ENCODE measurements around the gene SH3RF3. TPM values are rescaled to one million over a fixed set of nuclear protein-coding genes. Genes with fewer than 3 reads are reported as not detected.

The SH3RF3 gene
- polyA plus RNA-seq, 1 of the 3 experiments (the other 2 are of a cell fraction): 1.9 TPM

DNA sequence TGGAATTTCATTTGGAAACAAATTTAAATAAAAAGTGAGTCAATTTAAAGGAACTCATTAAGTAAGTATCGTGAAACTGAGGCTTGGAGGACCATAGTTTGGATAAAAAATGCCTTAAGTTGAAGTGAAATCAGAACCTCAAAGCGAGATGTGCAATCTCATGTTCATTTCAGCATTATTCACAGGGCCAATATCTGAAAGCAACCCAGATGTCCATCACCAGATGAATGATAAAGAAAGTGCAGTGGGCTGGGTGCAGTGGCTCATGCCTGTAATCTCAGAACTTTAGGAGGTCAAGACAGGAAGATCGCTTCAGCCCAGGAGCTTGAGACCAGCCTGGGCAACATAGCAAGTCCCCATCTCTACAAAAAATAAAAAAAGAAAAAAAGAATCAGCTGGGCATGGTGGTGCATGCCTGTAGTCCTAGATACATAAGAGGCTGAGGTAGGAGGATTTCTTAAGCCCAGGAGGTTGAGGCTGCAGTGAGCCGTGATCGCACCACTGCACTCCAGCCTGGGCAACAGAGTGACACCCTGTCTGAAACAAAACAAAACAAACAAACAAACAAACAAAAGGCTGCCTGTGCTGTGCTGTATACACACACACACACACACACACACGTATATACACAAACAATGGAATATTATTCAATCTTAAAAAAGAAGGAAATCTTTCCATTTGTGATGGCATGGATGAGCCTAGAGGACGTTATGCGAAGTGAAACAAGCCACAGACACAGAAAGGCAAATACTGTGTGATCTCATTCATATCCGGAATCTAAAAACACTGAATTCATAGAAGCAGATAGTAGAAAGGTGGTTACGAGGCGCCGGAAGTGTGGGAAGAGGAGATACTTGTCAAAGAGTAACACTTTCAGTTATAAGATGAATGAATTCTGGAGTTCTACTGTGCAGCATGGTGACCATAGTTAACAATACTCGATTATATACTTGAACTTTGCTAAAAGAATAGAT lies 14.5 kb downstream of the SH3RF3 start:
- Histone ChIP-seq H3K79me2 (ENCODE audit: insufficient read depth) (peaks cover 65% of the 10 kb centered on the region), H3F3A (replicated peaks; ENCODE audit: insufficient read depth) (no peaks in the 10 kb centered on the region), H3K9me2 (no peaks in the 10 kb centered on the region), H3K9ac (no peak overlapping the region), H3K4me2 (no peak overlapping the region), H3K9me3 (no peaks in the 10 kb centered on the region), H3K36me3 (replicated peaks in 1 of 2; ENCODE audit: control insufficient read depth in 1 of 2, insufficient read depth in 2 of 2, low read length in 1 of 2) (no peaks in the 10 kb centered on the region), H3K27ac (ENCODE audit: low read depth in 2 of 2, low read length in 1 of 2) (no peak overlapping the region), H3K4me3 (ENCODE audit: low read depth in 2 of 2, low read length in 1 of 2) (no peak overlapping the region), H3K27me3 (ENCODE audit: insufficient read depth) (no peaks in the 10 kb centered on the region), H4K20me1 (ENCODE audit: insufficient read depth) (peaks cover 58% of the 10 kb centered on the region), H2AFZ (ENCODE audit: low read depth) (no peak overlapping the region), H3K4me1 (ENCODE audit: control insufficient read depth in 1 of 2, insufficient read depth in 2 of 2, low read depth in 1 of 2, low read length in 1 of 2) (peaks cover 0 to 11% of the 10 kb centered on the region in 2 experiments; a peak in 2 of 4 replicates)
- no peak for DNase-seq
- TF ChIP-seq RXRA (IDR thresholded peaks at IDR 0.05; ENCODE audit: borderline replicate concordance, low read depth): no peak
- TF ChIP-seq, protein P1, sequence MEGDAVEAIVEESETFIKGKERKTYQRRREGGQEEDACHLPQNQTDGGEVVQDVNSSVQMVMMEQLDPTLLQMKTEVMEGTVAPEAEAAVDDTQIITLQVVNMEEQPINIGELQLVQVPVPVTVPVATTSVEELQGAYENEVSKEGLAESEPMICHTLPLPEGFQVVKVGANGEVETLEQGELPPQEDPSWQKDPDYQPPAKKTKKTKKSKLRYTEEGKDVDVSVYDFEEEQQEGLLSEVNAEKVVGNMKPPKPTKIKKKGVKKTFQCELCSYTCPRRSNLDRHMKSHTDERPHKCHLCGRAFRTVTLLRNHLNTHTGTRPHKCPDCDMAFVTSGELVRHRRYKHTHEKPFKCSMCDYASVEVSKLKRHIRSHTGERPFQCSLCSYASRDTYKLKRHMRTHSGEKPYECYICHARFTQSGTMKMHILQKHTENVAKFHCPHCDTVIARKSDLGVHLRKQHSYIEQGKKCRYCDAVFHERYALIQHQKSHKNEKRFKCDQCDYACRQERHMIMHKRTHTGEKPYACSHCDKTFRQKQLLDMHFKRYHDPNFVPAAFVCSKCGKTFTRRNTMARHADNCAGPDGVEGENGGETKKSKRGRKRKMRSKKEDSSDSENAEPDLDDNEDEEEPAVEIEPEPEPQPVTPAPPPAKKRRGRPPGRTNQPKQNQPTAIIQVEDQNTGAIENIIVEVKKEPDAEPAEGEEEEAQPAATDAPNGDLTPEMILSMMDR (IDR thresholded peaks at IDR 0.05): no peak
- no peak for TF ChIP-seq GABPA (IDR thresholded peaks at IDR 0.05; ENCODE audit: low read depth)
- no peak for TF ChIP-seq NFIC (IDR thresholded peaks at IDR 0.05; ENCODE audit: borderline replicate concordance)
- TF ChIP-seq MXI1 (IDR thresholded peaks at IDR 0.05; ENCODE audit: low read depth, low read length): no peak
- TF ChIP-seq, protein P2, sequence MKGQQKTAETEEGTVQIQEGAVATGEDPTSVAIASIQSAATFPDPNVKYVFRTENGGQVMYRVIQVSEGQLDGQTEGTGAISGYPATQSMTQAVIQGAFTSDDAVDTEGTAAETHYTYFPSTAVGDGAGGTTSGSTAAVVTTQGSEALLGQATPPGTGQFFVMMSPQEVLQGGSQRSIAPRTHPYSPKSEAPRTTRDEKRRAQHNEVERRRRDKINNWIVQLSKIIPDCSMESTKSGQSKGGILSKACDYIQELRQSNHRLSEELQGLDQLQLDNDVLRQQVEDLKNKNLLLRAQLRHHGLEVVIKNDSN (IDR thresholded peaks at IDR 0.05; ENCODE audit: borderline replicate concordance, low read depth): no peak
- no peak for TF ChIP-seq TCF12 (IDR thresholded peaks at IDR 0.05)
- POLR2A ChIA-PET: no interaction called here
- CTCF ChIA-PET: no interaction called here
- 86% methylated on average over 13 of the region's 13 CpGs for WGBS (ENCODE audit: low lambda C conversion rate)

DNA sequence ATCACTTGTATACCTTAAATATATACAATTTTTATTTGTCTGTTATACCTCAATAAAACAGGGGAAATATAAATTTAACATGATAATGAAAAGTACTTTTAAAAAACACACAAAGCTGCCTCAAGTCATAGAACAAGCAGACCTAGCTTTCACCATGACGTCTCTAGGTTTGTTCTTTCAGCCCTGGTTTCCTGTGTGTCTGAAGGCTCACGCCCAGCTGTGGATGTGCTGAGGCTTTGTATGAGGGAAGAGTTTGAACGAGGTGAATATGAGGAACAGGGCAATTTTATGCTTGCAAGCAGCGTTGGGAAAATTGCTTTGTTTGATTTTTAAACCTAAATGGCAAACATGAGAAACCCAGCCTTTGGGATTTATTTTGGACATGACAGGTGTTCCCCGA lies 15.3 kb downstream of the SH3RF3 start:
- Histone ChIP-seq H3K36me3 (replicated peaks in 1 of 2; ENCODE audit: control insufficient read depth in 1 of 2, insufficient read depth in 2 of 2, low read length in 1 of 2) (no peaks in the 10 kb centered on the region), H3F3A (replicated peaks; ENCODE audit: insufficient read depth) (no peaks in the 10 kb centered on the region), H3K4me1 (ENCODE audit: control insufficient read depth in 1 of 2, insufficient read depth in 2 of 2, low read depth in 1 of 2, low read length in 1 of 2) (peaks cover 0 to 4% of the 10 kb centered on the region in 2 experiments; a peak in 2 of 4 replicates), H3K79me2 (ENCODE audit: insufficient read depth) (peaks cover 62% of the 10 kb centered on the region), H4K20me1 (ENCODE audit: insufficient read depth) (peaks cover 59% of the 10 kb centered on the region), H3K9me2 (no peaks in the 10 kb centered on the region), H3K27ac (ENCODE audit: low read depth in 2 of 2, low read length in 1 of 2) (no peak overlapping the region), H3K4me3 (ENCODE audit: low read depth in 2 of 2, low read length in 1 of 2) (no peak overlapping the region), H2AFZ (ENCODE audit: low read depth) (no peak overlapping the region), H3K9me3 (no peaks in the 10 kb centered on the region), H3K27me3 (ENCODE audit: insufficient read depth) (no peaks in the 10 kb centered on the region), H3K4me2 (no peak overlapping the region), H3K9ac (no peak overlapping the region)
- POLR2A ChIA-PET: no interaction called here
- CTCF ChIA-PET: interaction anchor here (0.7 kb wide), 1 partner anchor 386 kb away, joined by 3 read pairs; no protein-coding TSS in a partner anchor
- no peak for DNase-seq
- 89% methylated on average over 4 of the region's 5 CpGs for WGBS (ENCODE audit: low lambda C conversion rate)
- TF ChIP-seq FOXJ3 (CRISPR knock-in tag; IDR thresholded peaks at IDR 0.05) (no peak), GABPA (IDR thresholded peaks at IDR 0.05; ENCODE audit: low read depth) (no peak), TCF12 (IDR thresholded peaks at IDR 0.05) (no peak), ELF1 (IDR thresholded peaks at IDR 0.05) (no peak), MEF2A (IDR thresholded peaks at IDR 0.05; ENCODE audit: borderline replicate concordance, low read depth) (no peak), MXI1 (IDR thresholded peaks at IDR 0.05; ENCODE audit: low read depth, low read length) (no peak), POLR2AphosphoS5 (IDR thresholded peaks at IDR 0.05; ENCODE audit: low read depth, low read length) (no peak), TAF1 (IDR thresholded peaks at IDR 0.05; ENCODE audit: borderline replicate concordance, low read depth, low read length) (no peak), EZH2phosphoT487 (IDR thresholded peaks at IDR 0.05; ENCODE audit: borderline replicate concordance, low read depth) (no peak), FOSL2 (IDR thresholded peaks at IDR 0.05; ENCODE audit: borderline replicate concordance, low read depth) (no peak), FOXM1 (IDR thresholded peaks at IDR 0.05; ENCODE audit: low read depth) (no peak)
- TF ChIP-seq, protein P3, sequence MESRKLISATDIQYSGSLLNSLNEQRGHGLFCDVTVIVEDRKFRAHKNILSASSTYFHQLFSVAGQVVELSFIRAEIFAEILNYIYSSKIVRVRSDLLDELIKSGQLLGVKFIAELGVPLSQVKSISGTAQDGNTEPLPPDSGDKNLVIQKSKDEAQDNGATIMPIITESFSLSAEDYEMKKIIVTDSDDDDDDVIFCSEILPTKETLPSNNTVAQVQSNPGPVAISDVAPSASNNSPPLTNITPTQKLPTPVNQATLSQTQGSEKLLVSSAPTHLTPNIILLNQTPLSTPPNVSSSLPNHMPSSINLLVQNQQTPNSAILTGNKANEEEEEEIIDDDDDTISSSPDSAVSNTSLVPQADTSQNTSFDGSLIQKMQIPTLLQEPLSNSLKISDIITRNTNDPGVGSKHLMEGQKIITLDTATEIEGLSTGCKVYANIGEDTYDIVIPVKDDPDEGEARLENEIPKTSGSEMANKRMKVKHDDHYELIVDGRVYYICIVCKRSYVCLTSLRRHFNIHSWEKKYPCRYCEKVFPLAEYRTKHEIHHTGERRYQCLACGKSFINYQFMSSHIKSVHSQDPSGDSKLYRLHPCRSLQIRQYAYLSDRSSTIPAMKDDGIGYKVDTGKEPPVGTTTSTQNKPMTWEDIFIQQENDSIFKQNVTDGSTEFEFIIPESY (IDR thresholded peaks at IDR 0.05; ENCODE audit: borderline replicate concordance, low read depth): no peak
- TF ChIP-seq, protein P2 (IDR thresholded peaks at IDR 0.05; ENCODE audit: borderline replicate concordance, low read depth): no peak
- TF ChIP-seq, protein P4, sequence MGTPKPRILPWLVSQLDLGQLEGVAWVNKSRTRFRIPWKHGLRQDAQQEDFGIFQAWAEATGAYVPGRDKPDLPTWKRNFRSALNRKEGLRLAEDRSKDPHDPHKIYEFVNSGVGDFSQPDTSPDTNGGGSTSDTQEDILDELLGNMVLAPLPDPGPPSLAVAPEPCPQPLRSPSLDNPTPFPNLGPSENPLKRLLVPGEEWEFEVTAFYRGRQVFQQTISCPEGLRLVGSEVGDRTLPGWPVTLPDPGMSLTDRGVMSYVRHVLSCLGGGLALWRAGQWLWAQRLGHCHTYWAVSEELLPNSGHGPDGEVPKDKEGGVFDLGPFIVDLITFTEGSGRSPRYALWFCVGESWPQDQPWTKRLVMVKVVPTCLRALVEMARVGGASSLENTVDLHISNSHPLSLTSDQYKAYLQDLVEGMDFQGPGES (IDR thresholded peaks at IDR 0.05; ENCODE audit: low read depth, low read length): no peak
- TF ChIP-seq, protein P5, sequence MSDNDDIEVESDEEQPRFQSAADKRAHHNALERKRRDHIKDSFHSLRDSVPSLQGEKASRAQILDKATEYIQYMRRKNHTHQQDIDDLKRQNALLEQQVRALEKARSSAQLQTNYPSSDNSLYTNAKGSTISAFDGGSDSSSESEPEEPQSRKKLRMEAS (IDR thresholded peaks at IDR 0.05; ENCODE audit: low read depth): no peak

Data from SK-N-SH (cell line).